A549 (cell line): ENCODE measurements around the gene ONECUT2. TPM values are rescaled to one million over a fixed set of nuclear protein-coding genes. Genes with fewer than 3 reads are reported as not detected.

ENCODE experiments used
- ATAC-seq, 2 experiments: fragments of 200-7000 bp in 1 of 2; fragments of >200 bp in 1 of 2; cut with Nextera tagmentation in 1 of 2; cut with Tn5 transposase in 1 of 2; 3 replicates each; pipeline versions ENCODE4 v1.8.0 to v1.9.1; 2018 to 2020; ENCODE audit warnings: mild to moderate bottlenecking in 1 of 2, moderate library complexity in 1 of 2
- CTCF ChIA-PET: fragments of 300-600 bp; sonication (Branson Sonifier 250); formaldehyde crosslinking; extraction: SDS; loops from one replicate; lab custom pipeline; 2021; ENCODE audit warnings: antibody characterized with exemption, inconsistent platforms; lab: Yijun Ruan, JAX
- POLR2A ChIA-PET: fragments of 350-600 bp; formaldehyde crosslinking; extraction: SDS; loops from one replicate; lab custom pipeline; 2021; ENCODE audit warnings: antibody characterized with exemption, inconsistent platforms; lab: Yijun Ruan, JAX
- DNase-seq, 2 experiments: peaks; one replicate each; pipeline versions ENCODE4 v3.0.0 to v3.0.0-alpha.2; 2011 to 2016; ENCODE audit warnings: low read depth in 1 of 2, low spot score in 1 of 2
- FAIRE-seq: peaks from 2 replicates; lab custom pipeline; 2011; peaks lifted over from hg19 to GRCh38; lab: Jason Lieb, UNC
- H3K27ac ChIP-seq, 2 experiments: fragments of >200 bp; sonication (Bioruptor Twin); formaldehyde crosslinking; 3 replicates each; pipeline ENCODE4 v1.5.1; 2016 to 2017
- H3K4me1 ChIP-seq: fragments of >200 bp; sonication (Bioruptor Twin); formaldehyde crosslinking; 3 replicates; pipeline ENCODE4 v1.6.1; 2016
- H3K4me2 ChIP-seq: fragments of >200 bp; sonication (Bioruptor Twin); formaldehyde crosslinking; 3 replicates; pipeline ENCODE4 v1.6.1; 2016
- H3K4me3 ChIP-seq: fragments of >200 bp; sonication (Bioruptor Twin); formaldehyde crosslinking; 3 replicates; pipeline ENCODE4 v1.5.1; 2016
- H3K9me3 ChIP-seq: fragments of >200 bp; sonication (Bioruptor Twin); formaldehyde crosslinking; 3 replicates; pipeline ENCODE4 v1.6.1; 2016
- CBX2 ChIP-seq: fragments of 200-600 bp; sonication (generic); IDR thresholded peaks from 2 replicates; pipeline ENCODE4 v1.6.1; 2016; ENCODE audit warnings: low read depth, mild to moderate bottlenecking, borderline replicate concordance
- CBX8 ChIP-seq: fragments of 200-600 bp; sonication (generic); IDR thresholded peaks from 2 replicates; pipeline ENCODE4 v1.6.1; 2016
- CEBPB ChIP-seq, 2 experiments: fragments of >200 bp in 1 of 2; sonication (Bioruptor Twin) in 1 of 2; formaldehyde crosslinking in 1 of 2; IDR thresholded peaks; 2 replicates each; pipeline ENCODE4 v1.6.1; 2012 to 2016
- CHD4 ChIP-seq: fragments of 200-600 bp; sonication (generic); IDR thresholded peaks from 2 replicates; pipeline ENCODE4 v1.6.1; 2016; ENCODE audit warnings: antibody characterized with exemption, mild to moderate bottlenecking, borderline replicate concordance
- EHMT2 ChIP-seq: fragments of 200-600 bp; sonication (generic); IDR thresholded peaks from 2 replicates; pipeline ENCODE4 v1.6.1; 2016; ENCODE audit warnings: antibody characterized with exemption, low read depth, mild to moderate bottlenecking, moderate library complexity
- EP300 ChIP-seq, 2 experiments: fragments of >200 bp; sonication (Bioruptor Twin); formaldehyde crosslinking; IDR thresholded peaks; 2 replicates in 1 of 2; 3 replicates in 1 of 2; pipeline ENCODE4 v1.6.1; 2016 to 2017
- ESRRA ChIP-seq: fragments of 150-350 bp; IDR thresholded peaks from 2 replicates; pipeline ENCODE4 v1.6.1; 2014; ENCODE audit warnings: mild to moderate bottlenecking, low read length, borderline replicate concordance
- HDAC2 ChIP-seq: fragments of 200-600 bp; sonication (generic); IDR thresholded peaks from 2 replicates; pipeline ENCODE4 v1.6.1; 2016
- HOXA7 ChIP-seq: fragments of 250-450 bp; sonication (Bioruptor Pico); IDR thresholded peaks from 2 replicates; pipeline ENCODE4 v1.5.0; 2020; ENCODE audit warnings: mild to moderate bottlenecking, moderate library complexity
- HOXB13 ChIP-seq: fragments of 250-450 bp; sonication (Bioruptor Pico); IDR thresholded peaks from 2 replicates; pipeline ENCODE4 v1.5.0; 2020; ENCODE audit warnings: low read depth, mild to moderate bottlenecking, moderate library complexity
- JUN ChIP-seq, 2 experiments: fragments of >200 bp; sonication (Bioruptor Twin); formaldehyde crosslinking; IDR thresholded peaks; 2 replicates in 1 of 2; 3 replicates in 1 of 2; pipeline ENCODE4 v1.6.1; 2016 to 2017
- MAFK ChIP-seq: fragments of 450-650 bp; IDR thresholded peaks from 2 replicates; pipeline ENCODE4 v1.6.1; 2014; ENCODE audit not compliant: partially characterized antibody
- NFE2L2 ChIP-seq: fragments of 150-350 bp; conservative IDR thresholded peaks from 2 replicates; pipeline ENCODE4 v1.6.1; 2014; ENCODE audit warnings: low read length
- POLR2A ChIP-seq: IDR thresholded peaks from 2 replicates; pipeline ENCODE4 v1.6.1; 2012; ENCODE audit warnings: mild to moderate bottlenecking, low read length
- POLR2AphosphoS2 ChIP-seq: conservative IDR thresholded peaks from 2 replicates; pipeline ENCODE4 v1.6.1; 2012; ENCODE audit warnings: low read length, improper control_type of control experiment, inconsistent platforms
- RARB ChIP-seq: fragments of 250-450 bp; sonication (Bioruptor Pico); IDR thresholded peaks from 2 replicates; pipeline ENCODE4 v1.8.0; 2021; ENCODE audit warnings: mild to moderate bottlenecking, moderate library complexity
- REST ChIP-seq: fragments of 200-600 bp; sonication (generic); IDR thresholded peaks from 2 replicates; pipeline ENCODE4 v1.6.1; 2016; ENCODE audit warnings: antibody characterized with exemption, mild to moderate bottlenecking, moderate library complexity
- TFCP2L1 ChIP-seq: fragments of 250-450 bp; sonication (Bioruptor Pico); IDR thresholded peaks from 2 replicates; pipeline ENCODE4 v1.5.0; 2021; ENCODE audit warnings: mild to moderate bottlenecking
- USF2 ChIP-seq: fragments of 450-650 bp; IDR thresholded peaks from 2 replicates; pipeline ENCODE4 v1.6.1; 2014; ENCODE audit warnings: antibody characterized with exemption
- ZNF302 ChIP-seq: fragments of 250-450 bp; sonication (Bioruptor Pico); IDR thresholded peaks from 2 replicates; pipeline ENCODE4 v1.9.0; 2021; ENCODE audit warnings: inconsistent platforms, mild to moderate bottlenecking, moderate library complexity
- WGBS: methylation state at CpG from one replicate; pipeline ENCODE4 v1.1.6; 2017; ENCODE audit errors: missing lambda C conversion rate; 5-methylcytosine and 5-hydroxymethylcytosine counted together
- polyA plus RNA-seq, 4 experiments: library from polyadenylated mRNA; depleted of rRNA in 3 of 4; stranded (reverse); fragments of >200 nt; fragmentation: RNase III in 1 of 4; extraction: RNeasy Plus Mini Kit Qiagen cat#74134 plus additional on column Dnase treatment in 1 of 4; gene quantifications; 2 replicates in 3 of 4; 3 replicates in 1 of 4; pipeline ENCODE4 v1.2.3, GENCODE V29; 2011 to 2017
- TF ChIP-seq, protein P1 (sequence below): fragments of 250-450 bp; sonication (Bioruptor Pico); IDR thresholded peaks from 2 replicates; pipeline ENCODE4 v1.5.0; 2021; ENCODE audit warnings: mild to moderate bottlenecking, moderate library complexity, borderline replicate concordance

The ONECUT2 gene
- polyA plus RNA-seq, 2 of the 4 experiments (the other 2 are of a cell fraction): 0.45 to 0.62 TPM

GRCh38 chr18:57502624-57503023 is 67.5 kb downstream of the ONECUT2 start (continued):
- no peak for TF ChIP-seq REST
- TF ChIP-seq CHD4: no peak
- no peak for TF ChIP-seq EHMT2
- TF ChIP-seq TFCP2L1 (CRISPR knock-in tag): no peak
- no peak for TF ChIP-seq HDAC2
- no peak for TF ChIP-seq POLR2A

- no peak for TF ChIP-seq NFE2L2
- TF ChIP-seq POLR2AphosphoS2: no peak
- no peak for TF ChIP-seq CHD4
- no peak for TF ChIP-seq CEBPB (IDR thresholded peaks at IDR 0.05)
- no peak for TF ChIP-seq RARB
- no peak for TF ChIP-seq HOXA7 (CRISPR knock-in tag)
- TF ChIP-seq, protein P1, sequence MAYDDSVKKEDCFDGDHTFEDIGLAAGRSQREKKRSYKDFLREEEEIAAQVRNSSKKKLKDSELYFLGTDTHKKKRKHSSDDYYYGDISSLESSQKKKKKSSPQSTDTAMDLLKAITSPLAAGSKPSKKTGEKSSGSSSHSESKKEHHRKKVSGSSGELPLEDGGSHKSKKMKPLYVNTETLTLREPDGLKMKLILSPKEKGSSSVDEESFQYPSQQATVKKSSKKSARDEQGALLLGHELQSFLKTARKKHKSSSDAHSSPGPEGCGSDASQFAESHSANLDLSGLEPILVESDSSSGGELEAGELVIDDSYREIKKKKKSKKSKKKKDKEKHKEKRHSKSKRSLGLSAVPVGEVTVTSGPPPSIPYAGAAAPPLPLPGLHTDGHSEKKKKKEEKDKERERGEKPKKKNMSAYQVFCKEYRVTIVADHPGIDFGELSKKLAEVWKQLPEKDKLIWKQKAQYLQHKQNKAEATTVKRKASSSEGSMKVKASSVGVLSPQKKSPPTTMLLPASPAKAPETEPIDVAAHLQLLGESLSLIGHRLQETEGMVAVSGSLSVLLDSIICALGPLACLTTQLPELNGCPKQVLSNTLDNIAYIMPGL (CRISPR knock-in tag): no peak
- TF ChIP-seq EP300 (IDR thresholded peaks at IDR 0.05): no peak
- no peak for TF ChIP-seq HOXB13
- TF ChIP-seq ESRRA: no peak
- Histone ChIP-seq H3K27ac (no peak overlapping the region), H3K9me3 (no peaks in the 10 kb centered on the region), H3K4me2 (no peak overlapping the region), H3K4me1 (no peaks in the 10 kb centered on the region), H3K4me3 (no peak overlapping the region)
- ChIA-PET POLR2A (no interaction called here), CTCF (no interaction called here)
- no peak for ATAC-seq
- FAIRE-seq: no peak
- DNase-seq: no peak
- 6% methylated on average over 1 of the region's 1 CpG for WGBS
These were observed 70.1 kb downstream of the ONECUT2 start for GRCh38 chr18:57505231-57505630.

DNA sequence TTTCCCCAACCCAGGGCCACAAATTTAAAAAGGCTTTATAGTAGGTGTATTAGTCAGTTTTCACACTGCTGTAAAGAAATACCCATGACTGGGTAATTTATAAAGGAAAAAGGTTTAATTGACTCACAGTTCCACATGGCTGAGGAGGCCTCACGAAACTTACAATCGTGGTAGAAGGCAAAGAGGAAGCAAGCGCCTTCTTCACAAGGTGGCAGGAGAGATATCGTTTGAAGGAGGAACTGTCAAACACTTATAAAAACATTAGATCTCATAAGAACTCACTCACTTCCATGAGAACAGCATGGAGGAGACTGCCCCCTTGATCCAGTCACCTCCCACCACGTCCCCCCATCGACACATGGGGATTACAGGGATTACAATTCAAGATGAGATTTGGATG is 80.9 kb downstream of the ONECUT2 start:
- Histone ChIP-seq H3K9me3 (no peaks in the 10 kb centered on the region), H3K27ac (no peak overlapping the region), H3K4me2 (no peak overlapping the region), H3K4me1 (no peaks in the 10 kb centered on the region; the same call in 2 of the 3 replicates), H3K4me3 (no peak overlapping the region)
- WGBS: 45% methylated on average over 6 of the region's 6 CpGs
- ChIA-PET CTCF (no interaction called here), POLR2A (no interaction called here)
- FAIRE-seq (no peak), ATAC-seq (no peak), DNase-seq (no peak)
- no peak for TF ChIP-seq CBX2
- TF ChIP-seq CBX8: no peak
- no peak for TF ChIP-seq JUN (IDR thresholded peaks at IDR 0.05)
- no peak for TF ChIP-seq MAFK
- TF ChIP-seq ZNF302 (CRISPR knock-in tag): no peak
- no peak for TF ChIP-seq USF2
- no peak for TF ChIP-seq EHMT2
